GM23338 (cell line): ENCODE data around the gene CD1E.

ENCODE experiments used
- CREB1 ChIP-seq: fragments of 250-450 bp; sonication (Bioruptor Pico); IDR thresholded peaks from 2 replicates; pipeline ENCODE4 v1.5.0; 2020; ENCODE audit warnings: low read depth, mild to moderate bottlenecking, moderate library complexity
- EZH2 ChIP-seq: fragments of 200-600 bp; sonication (generic); IDR thresholded peaks from one replicate; pipeline ENCODE4 v1.8.0; 2017; ENCODE audit warnings: antibody characterized with exemption, mild to moderate bottlenecking, low read depth; ENCODE audit not compliant: unreplicated experiment
- EZH2phosphoT487 ChIP-seq: fragments of 200-600 bp; sonication (generic); IDR thresholded peaks from one replicate; pipeline ENCODE4 v1.8.1; 2018; ENCODE audit warnings: antibody characterized with exemption; ENCODE audit not compliant: unreplicated experiment
- JUNB ChIP-seq: IDR thresholded peaks from one replicate; pipeline ENCODE4 v1.6.1; 2016; ENCODE audit warnings: antibody characterized with exemption; ENCODE audit not compliant: unreplicated experiment
- NANOG ChIP-seq: IDR thresholded peaks from 2 replicates; pipeline ENCODE4 v1.6.1; 2016; ENCODE audit warnings: antibody characterized with exemption, borderline replicate concordance
- POLR2AphosphoS5 ChIP-seq: IDR thresholded peaks from 2 replicates; pipeline ENCODE4 v1.6.1; 2016; ENCODE audit warnings: antibody characterized with exemption, low read depth
- REST ChIP-seq: IDR thresholded peaks from one replicate; pipeline ENCODE4 v1.6.1; 2018; ENCODE audit warnings: antibody characterized with exemption; ENCODE audit not compliant: unreplicated experiment
- STAT1 ChIP-seq: IDR thresholded peaks from one replicate; pipeline ENCODE4 v1.6.1; 2016; ENCODE audit warnings: antibody characterized with exemption; ENCODE audit not compliant: unreplicated experiment
- ZNF331 ChIP-seq: fragments of 250-450 bp; sonication (Bioruptor Pico); IDR thresholded peaks from 2 replicates; pipeline ENCODE4 v1.5.0; 2020; ENCODE audit warnings: low read depth, mild to moderate bottlenecking, moderate library complexity
- TF ChIP-seq, protein P1 (sequence below), 2 experiments: fragments of 200-600 bp in 1 of 2; sonication (generic) in 1 of 2; conservative IDR thresholded peaks; 2 replicates each; pipeline versions ENCODE4 v1.5.1 to v1.6.1; 2016 to 2017; ENCODE audit warnings: antibody characterized with exemption in 2 of 2, low read depth in 2 of 2, mild to moderate bottlenecking in 2 of 2, moderate library complexity in 1 of 2
- TF ChIP-seq, protein P2 (sequence below): IDR thresholded peaks from 2 replicates; pipeline ENCODE4 v1.6.1; 2016; ENCODE audit warnings: antibody characterized with exemption

- TF ChIP-seq POLR2AphosphoS5 (no peak), CREB1 (CRISPR knock-in tag) (no peak), EZH2phosphoT487 (no peak), EZH2 (no peak), STAT1 (no peak), REST (no peak), JUNB (no peak), ZNF331 (no peak), NANOG (no peak)
- TF ChIP-seq, protein P1, sequence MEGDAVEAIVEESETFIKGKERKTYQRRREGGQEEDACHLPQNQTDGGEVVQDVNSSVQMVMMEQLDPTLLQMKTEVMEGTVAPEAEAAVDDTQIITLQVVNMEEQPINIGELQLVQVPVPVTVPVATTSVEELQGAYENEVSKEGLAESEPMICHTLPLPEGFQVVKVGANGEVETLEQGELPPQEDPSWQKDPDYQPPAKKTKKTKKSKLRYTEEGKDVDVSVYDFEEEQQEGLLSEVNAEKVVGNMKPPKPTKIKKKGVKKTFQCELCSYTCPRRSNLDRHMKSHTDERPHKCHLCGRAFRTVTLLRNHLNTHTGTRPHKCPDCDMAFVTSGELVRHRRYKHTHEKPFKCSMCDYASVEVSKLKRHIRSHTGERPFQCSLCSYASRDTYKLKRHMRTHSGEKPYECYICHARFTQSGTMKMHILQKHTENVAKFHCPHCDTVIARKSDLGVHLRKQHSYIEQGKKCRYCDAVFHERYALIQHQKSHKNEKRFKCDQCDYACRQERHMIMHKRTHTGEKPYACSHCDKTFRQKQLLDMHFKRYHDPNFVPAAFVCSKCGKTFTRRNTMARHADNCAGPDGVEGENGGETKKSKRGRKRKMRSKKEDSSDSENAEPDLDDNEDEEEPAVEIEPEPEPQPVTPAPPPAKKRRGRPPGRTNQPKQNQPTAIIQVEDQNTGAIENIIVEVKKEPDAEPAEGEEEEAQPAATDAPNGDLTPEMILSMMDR (conservative IDR thresholded peaks at IDR 0.05; ENCODE audit: low read depth in 2 of 2): no peak
- TF ChIP-seq, protein P2, sequence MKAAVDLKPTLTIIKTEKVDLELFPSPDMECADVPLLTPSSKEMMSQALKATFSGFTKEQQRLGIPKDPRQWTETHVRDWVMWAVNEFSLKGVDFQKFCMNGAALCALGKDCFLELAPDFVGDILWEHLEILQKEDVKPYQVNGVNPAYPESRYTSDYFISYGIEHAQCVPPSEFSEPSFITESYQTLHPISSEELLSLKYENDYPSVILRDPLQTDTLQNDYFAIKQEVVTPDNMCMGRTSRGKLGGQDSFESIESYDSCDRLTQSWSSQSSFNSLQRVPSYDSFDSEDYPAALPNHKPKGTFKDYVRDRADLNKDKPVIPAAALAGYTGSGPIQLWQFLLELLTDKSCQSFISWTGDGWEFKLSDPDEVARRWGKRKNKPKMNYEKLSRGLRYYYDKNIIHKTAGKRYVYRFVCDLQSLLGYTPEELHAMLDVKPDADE: no peak
These were observed 2.1 kb downstream of the CD1E start for GRCh38 chr1:158355773-158356285.
